GM23338 (cell line): Measurements from ENCODE around the gene MICAL2. TPM values are rescaled to one million over a fixed set of nuclear protein-coding genes. Genes with fewer than 3 reads are reported as not detected.

Experiments used
- POLR2AphosphoS5 ChIP-seq: IDR thresholded peaks from 2 replicates; pipeline ENCODE4 v1.6.1; 2016; ENCODE audit warnings: antibody characterized with exemption, low read depth
- STAT1 ChIP-seq: IDR thresholded peaks from one replicate; pipeline ENCODE4 v1.6.1; 2016; ENCODE audit warnings: antibody characterized with exemption; ENCODE audit not compliant: unreplicated experiment
- ZNF331 ChIP-seq: fragments of 250-450 bp; sonication (Bioruptor Pico); IDR thresholded peaks from 2 replicates; pipeline ENCODE4 v1.5.0; 2020; ENCODE audit warnings: low read depth, mild to moderate bottlenecking, moderate library complexity
- polyA plus RNA-seq: library from polyadenylated mRNA; unstranded; fragments of >200 nt; fragmentation: Nextera tagmentation; extraction: Ambion mirVana; gene quantifications from 2 replicates; pipeline ENCODE4 v1.2.1, GENCODE V29; 2016
- total RNA-seq: library from RNA; depleted of rRNA; stranded (reverse); fragments of >200 nt; shearing (Covaris generic); gene quantifications from 2 replicates; pipeline ENCODE4 v1.2.3, GENCODE V29; 2014
- TF ChIP-seq, protein P1 (sequence below): fragments of 250-450 bp; sonication (Bioruptor Pico); IDR thresholded peaks from 2 replicates; pipeline ENCODE4 v1.5.0; 2020; ENCODE audit warnings: mild to moderate bottlenecking, moderate library complexity
- TF ChIP-seq, protein P2 (sequence below): IDR thresholded peaks from one replicate; pipeline ENCODE4 v1.6.1; 2018; ENCODE audit warnings: antibody characterized with exemption; ENCODE audit not compliant: unreplicated experiment
- TF ChIP-seq, protein P3 (sequence below), 2 experiments: fragments of 200-600 bp in 1 of 2; sonication (generic) in 1 of 2; conservative IDR thresholded peaks; 2 replicates each; pipeline versions ENCODE4 v1.5.1 to v1.6.1; 2016 to 2017; ENCODE audit warnings: antibody characterized with exemption in 2 of 2, low read depth in 2 of 2, mild to moderate bottlenecking in 2 of 2, moderate library complexity in 1 of 2

The MICAL2 gene
- total and polyA plus RNA-seq, 2 experiments from 2014 or later = 0.66 to 1.4 TPM

DNA sequence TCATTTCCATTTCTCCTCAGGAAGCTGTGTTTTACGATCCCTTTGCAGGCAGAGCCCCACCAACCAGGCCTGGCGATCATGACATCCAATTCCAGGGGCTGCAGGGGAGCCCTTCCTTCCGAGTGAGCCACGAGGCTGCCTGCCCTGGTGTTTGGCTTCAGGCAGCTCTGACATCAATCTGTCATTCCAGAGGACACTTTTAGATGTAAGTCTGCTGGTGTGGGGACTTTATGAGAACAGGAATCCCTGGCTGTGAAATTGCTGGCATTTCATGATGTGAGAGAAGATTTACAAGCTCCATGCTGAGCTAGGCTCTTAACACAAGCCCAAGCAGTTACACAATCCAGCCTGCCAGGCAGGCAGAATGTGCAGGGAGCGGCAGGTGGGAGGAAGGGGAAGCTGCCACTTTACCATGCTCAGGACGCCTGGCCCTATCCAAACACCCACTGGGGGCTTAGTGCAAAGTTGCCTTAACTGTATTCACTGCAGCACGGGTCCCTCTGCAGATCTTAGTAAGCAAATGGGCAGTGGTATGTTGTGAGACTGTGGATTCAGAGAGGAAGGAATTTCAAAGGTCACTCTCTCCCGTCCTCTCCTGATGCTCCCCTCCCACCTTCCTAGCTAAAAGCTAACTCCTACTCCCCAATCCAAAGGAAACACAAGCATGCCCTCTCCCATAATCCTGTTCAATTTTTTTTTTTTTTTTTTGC lies 43.4 kb upstream of the MICAL2 start (continued):
- TF ChIP-seq, protein P1, sequence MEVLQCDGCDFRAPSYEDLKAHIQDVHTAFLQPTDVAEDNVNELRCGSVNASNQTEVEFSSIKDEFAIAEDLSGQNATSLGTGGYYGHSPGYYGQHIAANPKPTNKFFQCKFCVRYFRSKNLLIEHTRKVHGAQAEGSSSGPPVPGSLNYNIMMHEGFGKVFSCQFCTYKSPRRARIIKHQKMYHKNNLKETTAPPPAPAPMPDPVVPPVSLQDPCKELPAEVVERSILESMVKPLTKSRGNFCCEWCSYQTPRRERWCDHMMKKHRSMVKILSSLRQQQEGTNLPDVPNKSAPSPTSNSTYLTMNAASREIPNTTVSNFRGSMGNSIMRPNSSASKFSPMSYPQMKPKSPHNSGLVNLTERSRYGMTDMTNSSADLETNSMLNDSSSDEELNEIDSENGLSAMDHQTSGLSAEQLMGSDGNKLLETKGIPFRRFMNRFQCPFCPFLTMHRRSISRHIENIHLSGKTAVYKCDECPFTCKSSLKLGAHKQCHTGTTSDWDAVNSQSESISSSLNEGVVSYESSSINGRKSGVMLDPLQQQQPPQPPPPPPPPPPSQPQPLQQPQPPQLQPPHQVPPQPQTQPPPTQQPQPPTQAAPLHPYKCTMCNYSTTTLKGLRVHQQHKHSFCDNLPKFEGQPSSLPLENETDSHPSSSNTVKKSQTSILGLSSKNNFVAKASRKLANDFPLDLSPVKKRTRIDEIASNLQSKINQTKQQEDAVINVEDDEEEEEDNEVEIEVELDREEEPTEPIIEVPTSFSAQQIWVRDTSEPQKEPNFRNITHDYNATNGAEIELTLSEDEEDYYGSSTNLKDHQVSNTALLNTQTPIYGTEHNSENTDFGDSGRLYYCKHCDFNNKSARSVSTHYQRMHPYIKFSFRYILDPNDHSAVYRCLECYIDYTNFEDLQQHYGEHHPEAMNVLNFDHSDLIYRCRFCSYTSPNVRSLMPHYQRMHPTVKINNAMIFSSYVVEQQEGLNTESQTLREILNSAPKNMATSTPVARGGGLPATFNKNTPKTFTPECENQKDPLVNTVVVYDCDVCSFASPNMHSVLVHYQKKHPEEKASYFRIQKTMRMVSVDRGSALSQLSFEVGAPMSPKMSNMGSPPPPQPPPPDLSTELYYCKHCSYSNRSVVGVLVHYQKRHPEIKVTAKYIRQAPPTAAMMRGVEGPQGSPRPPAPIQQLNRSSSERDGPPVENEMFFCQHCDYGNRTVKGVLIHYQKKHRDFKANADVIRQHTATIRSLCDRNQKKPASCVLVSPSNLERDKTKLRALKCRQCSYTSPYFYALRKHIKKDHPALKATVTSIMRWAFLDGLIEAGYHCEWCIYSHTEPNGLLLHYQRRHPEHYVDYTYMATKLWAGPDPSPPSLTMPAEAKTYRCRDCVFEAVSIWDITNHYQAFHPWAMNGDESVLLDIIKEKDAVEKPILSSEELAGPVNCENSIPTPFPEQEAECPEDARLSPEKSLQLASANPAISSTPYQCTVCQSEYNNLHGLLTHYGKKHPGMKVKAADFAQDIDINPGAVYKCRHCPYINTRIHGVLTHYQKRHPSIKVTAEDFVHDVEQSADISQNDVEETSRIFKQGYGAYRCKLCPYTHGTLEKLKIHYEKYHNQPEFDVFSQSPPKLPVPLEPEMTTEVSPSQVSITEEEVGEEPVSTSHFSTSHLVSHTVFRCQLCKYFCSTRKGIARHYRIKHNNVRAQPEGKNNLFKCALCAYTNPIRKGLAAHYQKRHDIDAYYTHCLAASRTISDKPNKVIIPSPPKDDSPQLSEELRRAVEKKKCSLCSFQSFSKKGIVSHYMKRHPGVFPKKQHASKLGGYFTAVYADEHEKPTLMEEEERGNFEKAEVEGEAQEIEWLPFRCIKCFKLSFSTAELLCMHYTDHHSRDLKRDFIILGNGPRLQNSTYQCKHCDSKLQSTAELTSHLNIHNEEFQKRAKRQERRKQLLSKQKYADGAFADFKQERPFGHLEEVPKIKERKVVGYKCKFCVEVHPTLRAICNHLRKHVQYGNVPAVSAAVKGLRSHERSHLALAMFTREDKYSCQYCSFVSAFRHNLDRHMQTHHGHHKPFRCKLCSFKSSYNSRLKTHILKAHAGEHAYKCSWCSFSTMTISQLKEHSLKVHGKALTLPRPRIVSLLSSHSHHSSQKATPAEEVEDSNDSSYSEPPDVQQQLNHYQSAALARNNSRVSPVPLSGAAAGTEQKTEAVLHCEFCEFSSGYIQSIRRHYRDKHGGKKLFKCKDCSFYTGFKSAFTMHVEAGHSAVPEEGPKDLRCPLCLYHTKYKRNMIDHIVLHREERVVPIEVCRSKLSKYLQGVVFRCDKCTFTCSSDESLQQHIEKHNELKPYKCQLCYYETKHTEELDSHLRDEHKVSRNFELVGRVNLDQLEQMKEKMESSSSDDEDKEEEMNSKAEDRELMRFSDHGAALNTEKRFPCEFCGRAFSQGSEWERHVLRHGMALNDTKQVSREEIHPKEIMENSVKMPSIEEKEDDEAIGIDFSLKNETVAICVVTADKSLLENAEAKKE (CRISPR knock-in tag) = no peak
- TF ChIP-seq, protein P2, sequence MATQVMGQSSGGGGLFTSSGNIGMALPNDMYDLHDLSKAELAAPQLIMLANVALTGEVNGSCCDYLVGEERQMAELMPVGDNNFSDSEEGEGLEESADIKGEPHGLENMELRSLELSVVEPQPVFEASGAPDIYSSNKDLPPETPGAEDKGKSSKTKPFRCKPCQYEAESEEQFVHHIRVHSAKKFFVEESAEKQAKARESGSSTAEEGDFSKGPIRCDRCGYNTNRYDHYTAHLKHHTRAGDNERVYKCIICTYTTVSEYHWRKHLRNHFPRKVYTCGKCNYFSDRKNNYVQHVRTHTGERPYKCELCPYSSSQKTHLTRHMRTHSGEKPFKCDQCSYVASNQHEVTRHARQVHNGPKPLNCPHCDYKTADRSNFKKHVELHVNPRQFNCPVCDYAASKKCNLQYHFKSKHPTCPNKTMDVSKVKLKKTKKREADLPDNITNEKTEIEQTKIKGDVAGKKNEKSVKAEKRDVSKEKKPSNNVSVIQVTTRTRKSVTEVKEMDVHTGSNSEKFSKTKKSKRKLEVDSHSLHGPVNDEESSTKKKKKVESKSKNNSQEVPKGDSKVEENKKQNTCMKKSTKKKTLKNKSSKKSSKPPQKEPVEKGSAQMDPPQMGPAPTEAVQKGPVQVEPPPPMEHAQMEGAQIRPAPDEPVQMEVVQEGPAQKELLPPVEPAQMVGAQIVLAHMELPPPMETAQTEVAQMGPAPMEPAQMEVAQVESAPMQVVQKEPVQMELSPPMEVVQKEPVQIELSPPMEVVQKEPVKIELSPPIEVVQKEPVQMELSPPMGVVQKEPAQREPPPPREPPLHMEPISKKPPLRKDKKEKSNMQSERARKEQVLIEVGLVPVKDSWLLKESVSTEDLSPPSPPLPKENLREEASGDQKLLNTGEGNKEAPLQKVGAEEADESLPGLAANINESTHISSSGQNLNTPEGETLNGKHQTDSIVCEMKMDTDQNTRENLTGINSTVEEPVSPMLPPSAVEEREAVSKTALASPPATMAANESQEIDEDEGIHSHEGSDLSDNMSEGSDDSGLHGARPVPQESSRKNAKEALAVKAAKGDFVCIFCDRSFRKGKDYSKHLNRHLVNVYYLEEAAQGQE = no peak
- TF ChIP-seq, protein P3, sequence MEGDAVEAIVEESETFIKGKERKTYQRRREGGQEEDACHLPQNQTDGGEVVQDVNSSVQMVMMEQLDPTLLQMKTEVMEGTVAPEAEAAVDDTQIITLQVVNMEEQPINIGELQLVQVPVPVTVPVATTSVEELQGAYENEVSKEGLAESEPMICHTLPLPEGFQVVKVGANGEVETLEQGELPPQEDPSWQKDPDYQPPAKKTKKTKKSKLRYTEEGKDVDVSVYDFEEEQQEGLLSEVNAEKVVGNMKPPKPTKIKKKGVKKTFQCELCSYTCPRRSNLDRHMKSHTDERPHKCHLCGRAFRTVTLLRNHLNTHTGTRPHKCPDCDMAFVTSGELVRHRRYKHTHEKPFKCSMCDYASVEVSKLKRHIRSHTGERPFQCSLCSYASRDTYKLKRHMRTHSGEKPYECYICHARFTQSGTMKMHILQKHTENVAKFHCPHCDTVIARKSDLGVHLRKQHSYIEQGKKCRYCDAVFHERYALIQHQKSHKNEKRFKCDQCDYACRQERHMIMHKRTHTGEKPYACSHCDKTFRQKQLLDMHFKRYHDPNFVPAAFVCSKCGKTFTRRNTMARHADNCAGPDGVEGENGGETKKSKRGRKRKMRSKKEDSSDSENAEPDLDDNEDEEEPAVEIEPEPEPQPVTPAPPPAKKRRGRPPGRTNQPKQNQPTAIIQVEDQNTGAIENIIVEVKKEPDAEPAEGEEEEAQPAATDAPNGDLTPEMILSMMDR (conservative IDR thresholded peaks at IDR 0.05; ENCODE audit: low read depth in 2 of 2) = no peak
- TF ChIP-seq STAT1 = no peak
- TF ChIP-seq POLR2AphosphoS5 = no peak
- TF ChIP-seq ZNF331 = no peak
